ENCODE data around the gene INTS3.

The INTS3 gene, protein sequence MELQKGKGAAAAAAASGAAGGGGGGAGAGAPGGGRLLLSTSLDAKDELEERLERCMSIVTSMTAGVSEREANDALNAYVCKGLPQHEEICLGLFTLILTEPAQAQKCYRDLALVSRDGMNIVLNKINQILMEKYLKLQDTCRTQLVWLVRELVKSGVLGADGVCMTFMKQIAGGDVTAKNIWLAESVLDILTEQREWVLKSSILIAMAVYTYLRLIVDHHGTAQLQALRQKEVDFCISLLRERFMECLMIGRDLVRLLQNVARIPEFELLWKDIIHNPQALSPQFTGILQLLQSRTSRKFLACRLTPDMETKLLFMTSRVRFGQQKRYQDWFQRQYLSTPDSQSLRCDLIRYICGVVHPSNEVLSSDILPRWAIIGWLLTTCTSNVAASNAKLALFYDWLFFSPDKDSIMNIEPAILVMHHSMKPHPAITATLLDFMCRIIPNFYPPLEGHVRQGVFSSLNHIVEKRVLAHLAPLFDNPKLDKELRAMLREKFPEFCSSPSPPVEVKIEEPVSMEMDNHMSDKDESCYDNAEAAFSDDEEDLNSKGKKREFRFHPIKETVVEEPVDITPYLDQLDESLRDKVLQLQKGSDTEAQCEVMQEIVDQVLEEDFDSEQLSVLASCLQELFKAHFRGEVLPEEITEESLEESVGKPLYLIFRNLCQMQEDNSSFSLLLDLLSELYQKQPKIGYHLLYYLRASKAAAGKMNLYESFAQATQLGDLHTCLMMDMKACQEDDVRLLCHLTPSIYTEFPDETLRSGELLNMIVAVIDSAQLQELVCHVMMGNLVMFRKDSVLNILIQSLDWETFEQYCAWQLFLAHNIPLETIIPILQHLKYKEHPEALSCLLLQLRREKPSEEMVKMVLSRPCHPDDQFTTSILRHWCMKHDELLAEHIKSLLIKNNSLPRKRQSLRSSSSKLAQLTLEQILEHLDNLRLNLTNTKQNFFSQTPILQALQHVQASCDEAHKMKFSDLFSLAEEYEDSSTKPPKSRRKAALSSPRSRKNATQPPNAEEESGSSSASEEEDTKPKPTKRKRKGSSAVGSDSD

GRCh38 chr1:153727463-153728304 is at the start of gene INTS3:
Gene INTS3 (plus strand): TSS chr1:153728050. CDS start chr1:153728635, 585 bp downstream.
- DNase-seq = peak; percentile 99

DNA sequence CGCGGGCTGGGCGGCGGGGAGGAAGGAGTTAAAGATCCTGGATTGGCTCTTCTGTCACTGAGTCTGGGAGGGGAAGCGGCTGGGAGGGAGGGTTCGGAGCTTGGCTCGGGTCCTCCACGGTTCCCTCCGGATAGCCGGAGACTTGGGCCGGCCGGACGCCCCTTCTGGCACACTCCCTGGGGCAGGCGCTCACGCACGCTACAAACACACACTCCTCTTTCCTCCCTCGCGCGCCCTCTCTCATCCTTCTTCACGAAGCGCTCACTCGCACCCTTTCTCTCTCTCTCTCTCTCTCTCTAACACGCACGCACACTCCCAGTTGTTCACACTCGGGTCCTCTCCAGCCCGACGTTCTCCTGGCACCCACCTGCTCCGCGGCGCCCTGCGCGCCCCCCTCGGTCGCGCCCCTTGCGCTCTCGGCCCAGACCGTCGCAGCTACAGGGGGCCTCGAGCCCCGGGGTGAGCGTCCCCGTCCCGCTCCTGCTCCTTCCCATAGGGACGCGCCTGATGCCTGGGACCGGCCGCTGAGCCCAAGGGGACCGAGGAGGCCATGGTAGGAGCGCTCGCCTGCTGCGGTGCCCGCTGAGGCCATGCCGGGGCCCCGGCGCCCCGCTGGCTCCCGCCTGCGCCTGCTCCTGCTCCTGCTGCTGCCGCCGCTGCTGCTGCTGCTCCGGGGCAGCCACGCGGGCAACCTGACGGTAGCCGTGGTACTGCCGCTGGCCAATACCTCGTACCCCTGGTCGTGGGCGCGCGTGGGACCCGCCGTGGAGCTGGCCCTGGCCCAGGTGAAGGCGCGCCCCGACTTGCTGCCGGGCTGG is 49.1 kb upstream of the INTS3 start, which contains the start of gene NPR1:
Gene NPR1 (plus strand): TSS at position 170 of the 818 bp plus-strand sequence. CDS start 421 bp downstream, at position 591.
- DNase-seq = peak; percentile 56

- DNase-seq = no peak
These were observed 48.3 kb upstream of the INTS3 start for GRCh38 chr1:153679337-153680119.

- no peak for DNase-seq
These were observed 47.8 kb upstream of the INTS3 start for GRCh38 chr1:153680120-153680403.

GRCh38 chr1:153682730-153683129 is 45.1 kb upstream of the INTS3 start:
- DNase-seq = no peak

- no peak for DNase-seq
These were observed 44.0 kb upstream of the INTS3 start for GRCh38 chr1:153683854-153684253.

GRCh38 chr1:153684892-153685291 is 43.0 kb upstream of the INTS3 start:
- no peak for DNase-seq

DNA sequence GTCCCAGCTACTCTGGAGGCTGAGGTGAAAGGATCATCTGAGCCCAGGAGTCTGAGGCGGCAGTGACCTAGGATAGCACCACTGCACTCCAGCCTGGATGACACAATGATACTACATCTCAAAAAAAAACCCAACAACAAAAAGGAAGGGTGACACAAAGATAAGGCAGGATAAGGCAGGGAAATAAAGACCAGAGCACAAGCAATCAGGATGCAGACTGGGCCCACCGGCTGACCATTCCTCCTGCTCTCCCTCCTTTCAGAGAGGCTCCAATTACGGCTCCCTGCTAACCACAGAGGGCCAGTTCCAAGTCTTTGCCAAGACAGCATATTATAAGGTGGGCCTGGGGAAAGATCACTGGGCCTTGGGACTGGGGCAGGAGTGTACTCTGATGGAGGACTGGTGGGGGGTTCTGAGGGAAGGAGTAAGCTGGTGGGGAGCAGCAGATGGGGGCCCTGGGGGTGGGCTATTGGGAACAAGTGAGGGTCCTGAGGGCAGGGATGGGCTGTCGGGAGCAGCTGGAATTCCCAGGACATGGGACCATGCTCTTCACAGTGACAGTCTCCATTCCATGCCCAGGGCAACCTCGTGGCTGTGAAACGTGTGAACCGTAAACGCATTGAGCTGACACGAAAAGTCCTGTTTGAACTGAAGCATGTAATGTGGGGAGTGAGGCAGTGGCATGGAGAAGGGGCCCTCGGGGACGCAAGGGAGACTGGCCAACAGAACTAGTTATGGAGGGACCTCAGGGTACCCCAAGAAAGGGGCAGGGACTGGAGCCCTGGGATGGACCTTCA is 42.1 kb upstream of the INTS3 start:
- no peak for DNase-seq

DNA sequence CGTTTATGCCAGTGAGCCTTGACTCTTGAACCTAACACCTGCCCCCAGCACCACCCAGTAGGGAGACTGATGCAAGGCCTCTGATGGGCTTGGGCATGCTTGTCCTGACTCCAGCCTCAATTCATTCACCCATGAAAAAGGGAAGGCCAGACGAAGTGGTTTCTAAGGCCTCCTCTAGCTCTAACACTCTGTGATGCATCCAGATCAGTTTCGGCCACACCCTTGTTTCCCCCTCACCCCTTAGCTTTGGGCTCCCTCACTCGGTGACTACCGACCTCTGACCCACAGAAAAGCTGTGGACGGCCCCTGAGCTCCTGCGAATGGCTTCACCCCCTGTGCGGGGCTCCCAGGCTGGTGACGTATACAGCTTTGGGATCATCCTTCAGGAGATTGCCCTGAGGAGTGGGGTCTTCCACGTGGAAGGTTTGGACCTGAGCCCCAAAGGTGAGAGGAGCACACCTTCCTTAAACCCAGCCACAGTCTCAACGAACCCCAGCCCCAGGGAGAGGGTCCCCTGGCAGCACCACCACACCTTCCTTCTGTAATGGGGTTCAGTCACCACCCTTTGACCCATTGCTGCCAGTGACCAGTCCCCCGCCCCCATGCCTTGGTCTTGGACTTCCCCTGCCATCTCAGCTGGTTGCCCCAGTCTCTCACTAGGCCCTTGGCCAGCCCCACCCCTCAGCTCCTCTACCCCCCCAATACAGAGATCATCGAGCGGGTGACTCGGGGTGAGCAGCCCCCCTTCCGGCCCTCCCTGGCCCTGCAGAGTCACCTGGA is 40.3 kb upstream of the INTS3 start:
- no peak for DNase-seq

- no peak for DNase-seq
These were observed 39.6 kb upstream of the INTS3 start for GRCh38 chr1:153688276-153688675.

GRCh38 chr1:153688736-153689328 is 39.0 kb upstream of the INTS3 start:
- no peak for DNase-seq

GRCh38 chr1:153693466-153693865 is 34.4 kb upstream of the INTS3 start:
- no peak for DNase-seq

DNA sequence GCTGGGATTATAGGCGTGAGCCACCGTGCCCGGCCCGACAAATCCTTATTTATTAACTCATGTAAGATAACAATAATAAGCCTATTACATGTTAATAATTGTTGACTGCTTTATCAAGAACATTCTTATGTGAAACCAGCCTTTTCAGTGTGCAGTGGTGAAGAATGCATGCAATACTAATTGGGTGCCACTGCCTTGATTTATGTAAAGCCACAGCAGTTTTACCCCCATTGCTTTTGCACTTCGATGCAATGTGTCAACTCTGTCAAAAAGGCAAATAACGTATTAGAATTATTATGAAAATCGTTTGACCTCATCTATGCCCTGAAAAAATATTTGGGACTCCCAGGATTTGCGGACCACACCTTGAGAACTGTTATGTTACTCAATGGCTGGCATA is 31.1 kb upstream of the INTS3 start:
- no peak for DNase-seq

DNA sequence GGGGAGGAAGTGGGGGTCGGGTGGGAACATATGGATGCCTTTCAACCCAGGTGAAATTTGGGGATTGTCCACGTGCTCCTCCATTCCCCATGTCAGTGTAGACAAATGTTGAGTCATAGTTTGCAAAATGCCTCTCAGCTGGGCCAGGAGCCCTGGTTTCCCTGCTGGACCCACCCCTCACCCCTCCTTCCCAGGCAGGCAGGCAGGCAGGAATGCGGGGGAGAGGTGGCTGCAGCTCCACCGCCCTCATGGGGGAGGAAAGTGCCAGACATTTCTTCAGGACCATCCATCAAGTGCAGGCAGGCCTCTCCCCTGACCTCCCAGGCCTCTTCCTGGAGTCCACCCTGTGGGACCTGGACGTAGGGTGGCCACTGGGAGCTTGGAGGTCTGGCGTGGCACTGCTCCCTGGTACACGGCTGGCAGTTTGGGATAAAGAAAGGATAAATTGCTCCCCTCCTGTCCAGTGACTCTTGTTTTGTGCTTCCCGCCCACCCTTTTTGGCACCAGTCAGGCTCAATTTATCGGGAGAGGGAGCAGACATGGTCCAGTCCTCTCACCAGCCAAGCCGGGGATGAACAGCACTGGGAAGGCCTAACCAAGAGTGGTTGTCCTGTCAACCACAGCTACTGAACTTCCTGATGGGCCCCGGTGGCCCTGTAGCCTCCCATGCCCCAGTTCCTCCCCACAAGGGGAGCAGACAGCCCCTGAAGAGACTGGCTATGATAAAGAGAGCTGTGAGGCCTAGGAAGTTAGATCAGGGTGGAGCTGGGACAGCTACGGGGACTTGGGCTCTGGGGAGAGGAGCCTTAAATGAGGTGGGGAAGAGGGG is 30.4 kb upstream of the INTS3 start:
- no peak for DNase-seq

- no peak for DNase-seq
These were observed 29.6 kb upstream of the INTS3 start for GRCh38 chr1:153698020-153698922.

- DNase-seq = no peak
These were observed 28.7 kb upstream of the INTS3 start for GRCh38 chr1:153698923-153699714.

Measured in NCI-H2171 treated with DMSO at 0.1 percent for 48 hours (cell line).